Measurements from ENCODE around the gene WDR93.

WDR93 gene

DNA sequence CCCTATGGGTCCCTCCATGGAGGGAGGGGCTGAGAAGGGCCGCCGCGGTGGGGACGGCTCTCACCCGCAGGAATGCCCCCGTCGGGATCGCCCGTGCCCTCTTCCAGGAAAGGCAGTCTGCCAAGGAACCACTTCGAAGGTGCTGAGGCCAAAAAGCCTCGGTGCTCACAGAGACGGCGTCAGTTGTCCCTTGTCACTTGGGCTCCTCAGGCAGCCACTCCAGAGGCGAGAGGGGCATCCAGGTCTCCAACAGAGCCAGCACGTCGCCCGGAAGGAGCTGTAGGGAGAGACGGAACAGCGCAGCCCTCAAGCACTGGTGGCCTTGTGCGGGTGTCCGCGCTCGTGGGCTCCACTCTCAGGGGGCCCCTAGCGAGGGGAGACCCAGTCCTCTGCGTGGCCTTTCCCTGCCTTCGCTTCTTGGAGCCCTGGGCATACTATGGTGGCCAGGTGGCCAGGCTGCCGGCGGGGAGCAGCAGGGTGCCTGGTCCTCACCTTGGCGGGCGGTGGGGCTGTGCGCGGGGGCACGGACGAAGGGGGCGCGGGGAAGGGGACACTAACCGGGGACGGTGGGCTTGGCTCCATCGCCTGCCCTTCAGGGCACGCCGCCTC is 59.4 kb downstream of the WDR93 start:
- DNase-seq: no peak

DNA sequence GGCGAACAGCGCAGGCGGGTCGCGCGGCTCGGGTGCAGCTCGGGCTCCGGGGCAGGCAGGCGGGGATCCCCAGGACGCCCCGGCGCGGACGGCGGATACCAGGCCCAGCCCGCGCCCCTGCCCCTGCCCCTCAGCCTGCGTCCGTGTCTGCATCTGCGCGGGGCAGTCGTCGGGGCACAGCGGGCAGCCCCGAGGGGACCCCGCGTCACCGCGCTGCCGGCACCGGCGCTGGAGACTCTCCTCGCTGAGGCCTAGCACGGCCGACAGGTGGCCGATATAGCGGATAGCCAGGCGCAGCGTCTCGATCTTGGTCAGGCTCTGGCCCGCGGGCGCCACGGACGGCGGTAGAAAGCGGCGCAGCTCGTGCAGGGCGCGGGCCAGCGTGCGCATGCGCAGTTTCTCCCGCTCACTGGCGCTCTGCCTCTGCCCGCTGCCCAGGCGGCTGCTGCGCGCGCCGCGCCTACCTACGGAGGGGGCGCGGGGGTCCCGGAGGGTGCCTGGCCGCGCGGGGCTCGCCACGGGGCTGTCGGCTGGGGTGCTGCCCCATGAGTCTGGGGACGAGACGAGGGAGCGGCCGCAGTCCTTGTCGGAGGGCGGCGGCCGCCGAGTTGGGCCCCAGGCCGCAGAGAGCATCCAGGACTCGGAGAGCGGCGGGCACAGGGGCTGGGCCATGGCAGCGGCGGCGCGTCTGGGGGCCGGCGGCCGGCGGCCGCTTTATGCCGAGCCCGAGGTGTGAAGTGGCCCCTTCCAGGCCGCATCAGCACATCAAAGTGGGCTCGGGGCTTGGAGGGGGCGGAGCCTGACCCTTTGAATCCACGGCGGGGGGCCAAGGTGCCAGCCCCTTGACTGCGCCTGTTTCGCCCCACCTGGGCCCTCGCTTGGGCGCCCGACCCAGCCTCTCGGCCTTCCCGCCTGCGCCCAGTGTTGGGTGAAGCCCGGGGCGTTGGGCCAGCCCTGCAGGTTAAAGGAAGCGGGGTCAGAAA is 60.2 kb downstream of the WDR93 start, which contains the start of gene MESP1:
MESP1 (minus strand) TSS at position 690 of the 983 bp plus-strand sequence; CDS start at position 672, 18 bp downstream.
- peak; percentile 92 for DNase-seq

DNA sequence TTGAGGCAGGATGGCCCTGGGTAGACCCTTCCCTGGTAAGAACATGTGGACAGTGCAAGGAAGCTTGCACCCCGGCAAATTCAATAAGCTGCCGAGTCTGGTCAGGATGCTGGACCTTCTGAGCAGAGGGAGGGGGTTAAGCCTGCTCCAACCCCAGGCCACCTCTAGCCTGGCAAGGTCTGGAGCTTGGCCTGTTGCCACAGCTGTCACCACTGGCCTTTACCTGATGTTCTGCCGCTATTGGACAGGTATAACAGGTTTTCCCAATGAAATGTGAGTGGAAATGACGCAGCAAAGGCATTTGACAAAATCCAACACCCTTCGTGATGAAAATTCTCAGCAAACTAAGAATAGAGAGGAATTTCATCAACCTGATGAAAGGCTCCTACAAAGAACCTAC is 61.1 kb downstream of the WDR93 start:
- DNase-seq: no peak

DNA sequence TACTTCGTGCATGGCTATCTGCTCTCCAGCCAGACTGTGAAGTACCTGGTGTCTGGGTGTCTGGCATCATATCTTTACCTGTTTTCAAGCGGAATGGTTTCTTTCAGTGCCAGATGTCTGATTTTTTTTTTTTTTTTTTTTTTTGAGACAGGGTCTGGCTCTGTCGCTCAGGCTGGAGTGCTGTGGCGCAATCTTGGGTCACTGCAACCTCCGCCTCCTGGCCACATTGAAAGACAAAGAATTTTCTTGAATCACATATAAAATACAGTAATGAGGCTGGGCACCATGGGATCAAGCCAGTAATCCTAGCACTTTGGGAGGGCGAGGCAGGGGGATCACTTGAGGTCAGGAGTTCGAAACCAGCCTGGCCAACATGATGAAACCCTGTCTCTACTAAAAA is 63.2 kb downstream of the WDR93 start:
- DNase-seq: no peak

DNA sequence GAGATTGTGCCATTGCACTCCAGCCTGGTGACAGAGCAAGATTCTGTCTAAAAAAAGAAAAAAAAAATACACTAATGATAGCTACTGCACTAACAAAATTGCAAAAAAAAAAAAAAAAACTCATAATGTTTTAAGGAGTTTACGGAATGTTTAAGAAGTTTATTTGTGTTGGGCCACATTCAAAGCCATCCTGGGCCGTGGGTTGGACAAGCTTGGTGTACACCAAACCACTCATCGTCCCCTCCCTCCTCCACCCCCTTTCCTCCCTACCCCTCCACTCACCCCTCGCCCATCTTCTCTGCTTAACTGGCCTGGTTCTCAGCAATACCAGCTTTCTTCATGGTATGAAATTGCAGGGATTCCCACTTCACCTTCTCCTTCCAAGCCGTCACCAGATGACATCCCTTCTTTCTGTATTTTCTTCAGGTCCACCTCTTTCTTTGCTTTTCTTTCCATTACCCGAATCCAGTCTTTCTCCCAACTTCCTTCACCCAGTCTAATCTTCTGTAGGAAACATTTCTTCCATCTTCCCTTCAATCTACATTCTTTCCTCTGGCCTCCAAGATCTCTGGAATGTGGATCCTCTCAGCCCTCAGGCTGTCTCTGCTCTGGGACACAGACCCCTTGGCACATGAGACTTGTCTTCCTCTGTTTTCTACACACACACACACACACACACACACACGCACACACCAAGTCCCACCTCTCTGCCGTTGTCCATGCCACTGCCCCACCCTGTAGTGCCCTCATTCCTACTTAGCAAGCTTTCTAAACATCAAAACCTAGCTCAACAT is 63.9 kb downstream of the WDR93 start:
- no peak for DNase-seq

DNA sequence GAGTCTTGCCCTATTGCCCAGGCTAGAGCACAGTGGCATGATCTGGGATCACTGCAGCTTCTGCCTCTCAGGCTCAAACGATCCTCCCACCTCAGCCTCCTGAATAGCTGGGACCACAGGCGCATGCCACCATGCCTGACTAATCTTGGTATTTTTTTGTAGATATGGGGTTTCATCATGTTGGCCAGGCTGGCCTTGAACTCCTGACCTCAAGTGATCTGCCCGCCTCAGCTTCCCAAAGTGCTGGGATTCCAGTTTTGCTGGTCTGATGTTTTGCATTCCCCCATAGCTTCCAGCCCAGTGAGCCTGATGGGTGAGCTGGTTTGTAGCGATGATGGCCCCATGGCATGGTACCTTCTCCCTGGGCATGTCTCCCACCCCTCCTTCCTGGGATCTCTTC is 65.1 kb downstream of the WDR93 start:
- DNase-seq: no peak

DNA sequence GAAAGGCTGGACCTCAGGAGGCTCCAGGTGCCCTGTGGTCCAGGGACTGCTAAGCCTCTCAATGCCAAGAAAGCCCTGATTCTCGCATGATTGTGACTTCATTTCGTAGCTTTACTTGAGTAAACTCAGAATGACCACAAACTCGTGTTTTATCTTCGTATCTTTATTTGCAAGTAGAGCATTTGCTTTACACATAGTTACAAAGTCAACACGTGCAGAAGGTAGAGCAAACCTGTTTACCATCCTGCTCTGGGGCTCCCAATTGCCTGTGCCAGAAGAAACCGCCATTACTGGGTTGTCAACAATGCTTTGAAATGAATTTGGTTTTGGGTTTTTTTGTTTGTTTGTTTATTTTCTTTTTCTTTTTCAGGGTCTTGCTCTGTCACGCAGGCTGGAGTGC is 66.3 kb downstream of the WDR93 start:
- DNase-seq: no peak

DNA sequence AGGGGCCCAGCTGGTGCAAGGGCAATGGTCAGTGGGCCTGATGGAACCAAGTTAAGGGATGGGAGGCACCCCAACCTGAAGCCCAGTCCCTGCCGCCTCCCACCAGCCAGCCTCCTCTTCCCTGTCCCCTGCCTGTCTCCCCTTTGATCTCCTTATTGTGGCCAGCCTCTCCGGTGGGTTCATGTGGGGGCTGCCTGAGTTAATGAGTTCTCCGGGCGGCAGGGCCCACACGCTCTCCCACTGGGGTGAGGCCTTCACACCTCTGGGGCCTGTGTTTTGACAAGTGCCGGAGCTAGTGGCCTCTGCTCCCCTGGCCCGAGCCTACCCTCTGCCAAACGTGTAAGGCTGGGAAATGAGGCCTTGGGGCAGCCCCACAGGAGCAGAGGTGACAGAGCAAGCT is 67.7 kb downstream of the WDR93 start:
- DNase-seq: no peak

DNA sequence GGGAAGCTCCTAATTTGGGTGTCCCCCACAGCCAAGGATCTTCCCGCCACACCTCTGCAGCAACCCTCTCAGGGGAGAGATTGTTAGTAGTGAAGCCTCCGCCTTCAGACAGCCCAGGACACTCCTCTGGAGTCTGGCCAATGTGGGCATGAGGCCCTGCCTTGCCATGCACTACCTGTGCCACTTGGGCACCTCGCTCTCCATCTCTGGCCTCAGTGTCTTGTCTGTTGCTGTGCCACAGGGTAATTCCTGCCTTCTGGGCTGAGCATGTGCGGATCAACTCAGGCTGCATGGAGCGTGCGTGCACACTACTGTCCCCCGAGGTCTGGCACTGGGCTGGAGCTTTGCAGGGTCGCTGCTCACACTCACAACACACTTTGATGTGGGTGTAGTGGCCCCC is 68.4 kb downstream of the WDR93 start:
- no peak for DNase-seq

DNA sequence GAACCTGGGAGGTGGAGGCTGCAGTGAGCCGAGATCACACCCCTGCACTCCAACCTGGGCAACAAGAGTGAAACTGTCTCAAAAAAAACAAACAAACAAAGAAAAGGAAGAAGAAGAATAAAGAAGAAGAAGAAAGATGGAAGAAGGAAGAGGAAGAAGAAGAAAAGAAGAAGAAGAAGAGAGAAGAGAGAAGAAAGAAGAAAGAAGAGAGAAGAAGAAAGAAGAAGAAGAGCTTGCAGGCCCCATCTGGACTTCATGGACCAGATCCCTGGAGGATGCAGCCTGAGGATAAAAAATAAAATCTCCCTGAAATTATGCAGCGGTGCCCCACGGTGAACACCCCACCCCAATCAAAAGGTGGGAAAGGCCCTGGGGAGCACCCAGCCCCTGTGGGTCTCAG is 69.2 kb downstream of the WDR93 start:
- DNase-seq: no peak

DNA sequence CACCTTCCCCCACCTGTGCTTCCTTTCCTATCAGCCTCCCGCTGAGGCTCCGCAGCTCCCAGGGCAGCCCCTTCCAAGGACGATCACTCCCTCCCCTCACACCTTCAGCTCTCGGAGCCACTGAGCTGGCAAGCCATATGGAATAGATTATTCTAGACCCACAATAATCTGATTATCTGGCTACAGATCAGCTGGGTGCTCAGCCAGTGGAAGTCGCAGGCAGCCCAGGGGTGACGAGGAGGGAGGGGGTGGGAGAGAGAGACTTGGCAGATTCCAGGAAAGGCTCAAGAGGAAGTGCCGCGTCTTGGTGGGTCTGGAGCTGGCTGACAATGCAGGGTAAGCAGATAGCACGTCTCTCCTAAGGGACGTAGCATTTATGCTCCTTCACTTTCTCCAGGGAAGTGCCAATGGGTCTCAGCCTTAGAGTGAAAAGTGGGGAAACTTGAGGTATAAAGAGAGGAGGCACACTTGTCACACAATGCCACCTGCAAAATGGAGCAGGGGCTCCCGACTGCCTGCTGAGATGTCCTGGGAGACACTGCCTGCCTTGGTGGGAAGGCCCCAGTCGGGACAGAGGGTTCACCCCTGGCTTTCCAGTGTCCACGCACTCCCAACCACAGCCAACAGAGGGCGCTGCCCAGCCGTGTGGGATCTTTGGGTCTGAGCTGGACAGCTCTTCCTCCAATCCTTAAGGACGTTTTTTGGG is 69.8 kb downstream of the WDR93 start:
- DNase-seq: peak; percentile 60

DNA sequence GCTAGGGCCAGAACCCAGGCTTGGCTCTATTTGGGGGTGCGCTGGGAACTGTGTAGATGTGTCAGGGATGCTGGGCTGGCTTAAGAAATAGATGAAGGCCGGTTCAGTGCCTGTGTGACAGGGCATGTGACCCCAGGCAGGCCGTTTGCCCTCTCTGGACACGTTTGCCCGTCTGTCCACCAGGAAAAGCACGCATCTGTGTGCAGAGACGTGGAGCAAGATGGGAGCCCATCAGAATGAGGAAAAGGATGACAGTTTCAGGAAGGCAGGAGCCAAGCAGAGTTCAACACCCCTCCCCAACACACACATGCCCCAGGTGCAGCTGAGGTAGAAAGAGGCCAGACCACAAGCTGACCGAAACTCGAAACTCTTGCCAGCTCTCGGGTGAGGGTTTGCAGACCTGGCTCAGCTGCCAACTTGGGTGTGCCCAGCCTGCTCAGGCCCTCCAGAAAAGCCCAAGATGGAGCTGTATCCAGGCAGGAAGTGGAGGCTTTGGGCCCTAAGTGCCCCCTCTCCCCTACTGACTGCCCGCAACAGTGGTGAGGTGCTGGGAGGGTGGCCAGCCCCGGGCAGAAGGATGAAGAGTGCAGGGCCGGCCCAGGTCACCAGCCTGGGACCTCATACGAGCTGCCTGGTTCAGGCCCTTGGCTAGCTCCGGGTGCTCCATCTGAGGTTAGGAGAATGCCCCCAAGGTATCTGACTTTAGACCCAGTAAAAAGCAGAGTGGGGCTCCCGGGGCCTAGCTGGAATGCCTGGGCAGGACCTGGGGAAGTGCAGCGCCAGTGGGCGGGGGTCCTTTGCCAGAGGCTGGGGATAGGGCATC is 70.6 kb downstream of the WDR93 start:
- DNase-seq: no peak

DNA sequence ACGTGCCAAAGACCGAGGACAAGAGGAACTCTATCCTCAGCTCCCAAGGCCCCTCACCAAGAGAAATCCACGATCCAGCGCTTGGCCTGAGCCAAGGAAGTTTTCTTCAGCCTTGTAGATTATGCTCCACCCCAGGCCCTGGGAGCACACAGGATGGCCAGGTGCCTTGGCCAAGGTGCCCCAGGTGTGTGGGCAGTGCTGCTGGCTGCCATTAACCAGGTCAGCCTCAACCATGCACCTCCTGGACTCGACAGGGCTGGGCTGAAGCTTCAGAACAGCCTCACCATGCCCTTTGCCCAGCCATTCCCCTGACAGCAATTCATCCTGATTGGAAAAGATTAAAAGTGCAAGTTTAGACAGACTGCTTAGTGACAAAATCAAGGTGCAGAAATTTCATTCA is 71.3 kb downstream of the WDR93 start:
- no peak for DNase-seq

DNA sequence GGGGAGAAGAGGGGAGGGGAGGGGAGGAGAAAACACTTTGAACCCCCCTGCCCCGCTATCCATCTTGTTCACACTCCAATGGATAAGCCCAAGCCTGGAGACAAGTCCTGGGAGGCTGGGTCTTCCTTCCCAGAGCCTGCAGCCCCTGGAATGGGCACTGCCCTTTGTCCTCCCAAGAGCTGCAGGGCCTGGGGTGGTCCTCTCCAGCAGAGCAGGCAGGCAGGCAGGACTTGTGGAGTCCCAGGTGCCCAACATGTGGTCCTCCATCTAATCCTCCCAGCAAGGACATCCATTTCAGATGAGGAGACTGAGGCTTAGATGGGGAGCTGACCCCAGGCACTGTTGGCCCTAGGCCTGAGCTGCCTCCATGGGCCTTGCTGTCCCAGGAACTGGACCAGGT is 75.1 kb downstream of the WDR93 start:
- no peak for DNase-seq

DNA sequence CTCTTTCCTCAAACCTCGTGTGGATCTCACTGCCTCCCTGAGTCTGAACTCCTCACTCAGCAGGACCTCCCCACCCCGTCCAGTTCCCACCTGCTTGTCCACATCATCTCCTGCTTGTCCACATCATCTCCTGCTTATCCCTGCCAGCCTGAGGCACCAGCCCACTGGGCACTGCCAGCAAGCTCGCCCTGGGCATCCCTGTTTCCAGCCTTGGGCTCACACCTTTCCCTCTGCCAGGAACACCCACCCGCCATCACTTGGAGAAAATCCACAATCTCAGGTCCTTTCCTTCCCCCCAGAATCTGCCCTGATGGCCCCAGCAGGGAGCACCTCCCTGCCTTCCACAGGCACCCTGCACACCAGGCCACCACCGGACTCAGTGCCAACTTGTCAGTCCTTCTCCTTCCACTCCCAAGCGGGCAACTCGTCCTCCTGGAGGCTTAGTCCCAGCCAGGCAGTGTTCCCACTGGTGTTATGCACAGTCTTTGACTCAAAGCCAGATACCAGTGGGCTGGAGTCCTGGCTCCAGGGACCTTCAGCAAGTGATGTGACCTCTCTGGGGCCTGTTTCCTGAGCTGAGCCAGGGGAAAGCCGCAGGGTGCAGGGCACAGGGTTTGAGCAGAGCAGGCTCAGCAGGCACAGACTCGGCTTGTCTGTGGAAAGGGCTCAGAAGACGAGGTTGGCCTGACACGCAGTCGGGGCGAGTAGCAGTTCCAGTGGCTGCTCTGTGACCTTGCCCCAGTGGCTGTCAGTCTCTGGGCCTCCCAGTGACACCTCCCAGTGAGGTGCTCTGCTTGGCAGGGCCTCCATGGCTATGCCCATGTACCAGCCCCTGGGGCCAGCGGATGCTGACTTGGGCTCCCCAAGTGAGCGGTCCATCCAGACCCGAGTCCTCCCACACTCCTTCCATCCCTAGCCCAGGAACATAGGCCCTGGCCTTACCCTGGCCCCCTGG is 76.0 kb downstream of the WDR93 start:
- DNase-seq: no peak

DNA sequence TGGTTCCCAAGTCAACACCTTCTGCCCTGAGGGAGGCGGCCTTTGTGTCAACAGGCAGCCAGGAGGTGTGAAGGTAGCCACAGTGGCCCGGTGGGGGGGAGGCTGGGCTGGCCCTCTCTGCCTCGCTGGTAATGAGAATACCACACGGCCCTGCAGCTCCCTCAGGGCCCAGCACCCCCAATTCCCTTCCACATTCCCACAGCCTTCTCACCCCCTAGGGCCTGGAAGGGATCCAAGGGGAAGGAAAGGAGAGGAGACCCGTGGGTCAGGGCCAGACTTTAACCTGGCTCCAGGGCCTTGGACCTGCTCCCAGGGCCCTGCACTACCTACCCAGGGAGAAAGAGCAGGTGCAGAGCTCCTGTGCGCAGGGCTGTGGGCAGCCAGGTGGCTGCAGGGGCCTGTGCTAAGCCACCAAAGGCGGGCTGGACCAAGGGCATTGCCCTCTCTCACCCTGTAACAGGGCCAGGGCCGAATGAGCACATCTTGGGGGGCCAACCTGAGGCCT is 76.9 kb downstream of the WDR93 start:
- DNase-seq: no peak

DNA sequence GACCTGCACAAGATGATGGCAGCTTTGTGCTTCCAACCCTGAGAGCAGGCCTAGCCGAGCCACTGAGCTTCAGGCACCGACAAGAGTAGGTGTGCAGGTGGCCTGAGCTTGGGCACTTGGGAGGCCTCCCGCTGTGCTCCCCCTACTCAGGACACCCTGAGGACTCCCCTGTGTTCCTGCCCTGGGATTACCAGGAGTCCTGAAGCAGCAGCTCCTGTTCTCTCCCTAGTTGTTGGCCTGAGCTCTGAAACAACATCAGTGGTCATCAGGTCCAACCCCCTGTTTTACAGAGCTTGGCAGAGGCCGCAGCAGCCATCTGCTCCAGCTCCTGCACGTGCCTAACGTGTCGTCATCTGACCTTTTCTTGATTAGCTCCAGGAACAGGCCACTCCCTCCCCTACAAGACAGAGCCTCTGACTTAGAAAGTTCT is 77.5 kb downstream of the WDR93 start:
- DNase-seq: no peak

DNA sequence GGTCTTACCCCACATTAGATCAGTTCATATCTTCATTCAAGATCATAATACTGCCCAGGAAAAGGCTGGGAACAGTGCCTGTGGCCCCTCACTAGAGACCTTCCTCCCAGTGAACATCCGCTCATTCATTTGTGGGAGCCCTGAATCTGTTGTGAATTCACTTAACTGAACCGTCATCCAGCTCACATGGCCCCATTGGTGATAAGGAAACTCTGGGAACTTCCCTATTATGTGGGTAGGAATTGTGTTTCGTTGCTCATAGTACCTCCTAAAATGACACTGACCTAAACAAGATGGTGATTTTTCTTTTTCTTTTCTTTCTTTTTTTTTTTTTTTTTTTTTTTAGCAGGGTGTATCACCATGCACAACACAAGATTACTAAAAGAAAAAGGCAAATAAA is 78.8 kb downstream of the WDR93 start:
- no peak for DNase-seq

DNA sequence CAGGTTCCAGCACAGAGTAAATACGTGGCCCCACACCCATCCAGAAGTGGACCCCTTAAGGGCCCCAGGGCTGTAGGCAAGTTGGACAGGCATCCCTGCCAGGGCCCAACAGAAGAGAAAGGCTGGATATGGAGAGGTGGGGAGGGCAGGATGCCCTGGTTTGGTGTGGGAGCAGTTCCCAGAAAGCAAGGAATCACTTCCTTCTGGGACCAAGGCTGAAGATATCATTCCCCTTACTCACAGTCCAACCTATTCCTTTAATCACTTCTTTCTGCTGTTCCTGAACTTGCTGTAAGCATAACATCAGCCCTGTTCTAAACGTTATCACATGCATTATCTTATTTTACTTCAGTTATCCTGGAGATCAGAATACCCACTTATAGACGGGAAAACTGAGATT is 79.4 kb downstream of the WDR93 start:
- no peak for DNase-seq

DNA sequence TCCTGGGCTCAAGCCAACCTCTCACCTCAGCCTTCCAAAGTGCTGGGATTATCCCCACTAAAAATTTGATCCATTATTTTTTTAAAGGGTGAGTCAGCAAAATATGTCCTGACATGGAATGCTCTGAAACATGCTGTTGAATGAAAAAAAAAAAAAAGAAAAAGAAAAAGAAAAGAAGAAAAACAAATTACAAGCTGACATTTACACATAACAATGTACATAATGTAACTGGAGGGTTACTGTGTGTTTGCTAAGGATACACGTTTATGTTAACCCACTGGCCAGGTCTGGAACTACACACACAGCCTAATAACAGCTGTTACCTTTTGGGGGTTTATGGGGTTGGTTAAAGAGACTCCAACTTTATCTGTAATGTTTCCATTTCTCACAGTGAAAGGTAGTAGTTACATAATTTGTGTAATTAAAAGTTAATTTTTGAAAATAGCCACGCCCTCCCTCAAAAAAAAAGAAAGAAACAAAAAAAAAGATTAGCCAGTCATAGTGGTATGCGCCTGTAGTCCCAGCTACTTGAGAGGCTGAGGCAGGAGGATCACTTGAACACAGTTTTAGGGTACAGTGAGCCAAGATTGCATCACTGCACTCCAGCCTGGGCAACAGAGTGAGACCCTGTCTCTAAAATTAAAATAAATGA is 82.4 kb downstream of the WDR93 start:
- DNase-seq: no peak

All from CD4-positive, alpha-beta T cell treated with Interleukin-15 for 1 hour (primary cell).